ENCODE data around the gene PPP1R3C. TPM values are rescaled to one million over a fixed set of nuclear protein-coding genes. Genes with fewer than 3 reads are reported as not detected.

The PPP1R3C gene
- total RNA-seq, 2 donors from 2014 or later = 1.9 to 6.5 TPM

GRCh38 chr10:91610919-91611318 is 22.0 kb downstream of the PPP1R3C start:
- TF ChIP-seq CTCF (IDR thresholded peaks at IDR 0.05) = no peak
- Histone ChIP-seq H3K4me1 (no peaks in the 10 kb centered on the region), H3K9me3 (no peaks in the 10 kb centered on the region), H3K9ac (ENCODE audit: low read depth in 2 of 2, low read length in 2 of 2) (no peak overlapping the region), H3K4me3 (no peak overlapping the region), H3K27ac (no peak overlapping the region), H3K27me3 (no peaks in the 10 kb centered on the region), H3K36me3 (no peaks in the 10 kb centered on the region)
- no peak for DNase-seq
- intact Hi-C loops (cut with DNase I) = no loop called here

GRCh38 chr10:91610444-91610843 is 22.4 kb downstream of the PPP1R3C start:
- no peaks in the 10 kb centered on the region for H3K9me3 ChIP-seq
- no peaks in the 10 kb centered on the region for H3K36me3 ChIP-seq
- H3K9ac ChIP-seq (ENCODE audit: low read depth in 2 of 2, low read length in 2 of 2) = no peak overlapping the region
- no peak overlapping the region for H3K27ac ChIP-seq
- no peak for DNase-seq
- intact Hi-C loops (cut with DNase I) = no loop called here
- no peak for TF ChIP-seq CTCF (IDR thresholded peaks at IDR 0.05)
- no peaks in the 10 kb centered on the region for H3K27me3 ChIP-seq
- no peak overlapping the region for H3K4me3 ChIP-seq
- no peaks in the 10 kb centered on the region for H3K4me1 ChIP-seq

- Histone ChIP-seq H3K4me1 (no peaks in the 10 kb centered on the region), H3K9ac (ENCODE audit: low read depth in 2 of 2, low read length in 2 of 2) (no peak overlapping the region), H3K9me3 (no peaks in the 10 kb centered on the region), H3K27ac (peak overlapping the region; percentile 49), H3K4me3 (no peak overlapping the region), H3K27me3 (no peaks in the 10 kb centered on the region), H3K36me3 (no peaks in the 10 kb centered on the region)
- DNase-seq = no peak
- TF ChIP-seq CTCF (IDR thresholded peaks at IDR 0.05) = no peak
- intact Hi-C loops (cut with DNase I) = no loop called here
These were observed 25.0 kb downstream of the PPP1R3C start for GRCh38 chr10:91607646-91608403.

- intact Hi-C loops (cut with DNase I) = no loop called here
- Histone ChIP-seq H3K27ac (no peak overlapping the region), H3K4me1 (no peaks in the 10 kb centered on the region), H3K4me3 (no peak overlapping the region), H3K9me3 (no peaks in the 10 kb centered on the region), H3K36me3 (no peaks in the 10 kb centered on the region), H3K9ac (ENCODE audit: low read depth in 2 of 2, low read length in 2 of 2) (no peak overlapping the region), H3K27me3 (no peaks in the 10 kb centered on the region)
- TF ChIP-seq CTCF (IDR thresholded peaks at IDR 0.05) = no peak
- no peak for DNase-seq
These were observed 26.9 kb downstream of the PPP1R3C start for GRCh38 chr10:91605968-91606367.

GRCh38 chr10:91604553-91605534 is 28.0 kb downstream of the PPP1R3C start:
- Histone ChIP-seq H3K36me3 (no peaks in the 10 kb centered on the region), H3K27ac (no peak overlapping the region), H3K9ac (ENCODE audit: low read depth in 2 of 2, low read length in 2 of 2) (no peak overlapping the region), H3K4me1 (no peaks in the 10 kb centered on the region), H3K9me3 (no peaks in the 10 kb centered on the region), H3K4me3 (no peak overlapping the region), H3K27me3 (no peaks in the 10 kb centered on the region)
- intact Hi-C loops (cut with DNase I) = no loop called here
- no peak for DNase-seq
- no peak for TF ChIP-seq CTCF (IDR thresholded peaks at IDR 0.05)

All from colonic mucosa (tissue), 4 donors.